HUES48 (cell line): ENCODE results near the gene ZNF219.

Experiments
- H3K27ac ChIP-seq: one replicate; pipeline ENCODE4 v1.7.0; 2013; ENCODE audit warnings: low read depth, low read length, inconsistent platforms
- H3K27me3 ChIP-seq: 2 replicates; pipeline ENCODE4 v1.6.1; 2013; ENCODE audit warnings: mild to moderate bottlenecking, low read length; ENCODE audit not compliant: control insufficient read depth, insufficient read depth
- H3K36me3 ChIP-seq: 2 replicates; pipeline ENCODE4 v1.6.1; 2013; ENCODE audit warnings: low read length; ENCODE audit not compliant: control insufficient read depth, insufficient read depth
- H3K4me1 ChIP-seq: 2 replicates; pipeline ENCODE4 v1.6.1; 2013; ENCODE audit warnings: mild to moderate bottlenecking, low read length; ENCODE audit not compliant: control insufficient read depth, insufficient read depth
- H3K4me3 ChIP-seq: 2 replicates; pipeline ENCODE4 v1.5.1; 2013; ENCODE audit warnings: mild to moderate bottlenecking, low read depth, low read length
- H3K9ac ChIP-seq: 2 replicates; pipeline ENCODE4 v1.6.1; 2013; ENCODE audit warnings: mild to moderate bottlenecking, low read depth, low read length, moderate library complexity
- H3K9me3 ChIP-seq: 2 replicates; pipeline ENCODE4 v1.6.1; 2013; ENCODE audit warnings: low read length; ENCODE audit not compliant: control insufficient read depth, insufficient read depth

ZNF219 gene

DNA sequence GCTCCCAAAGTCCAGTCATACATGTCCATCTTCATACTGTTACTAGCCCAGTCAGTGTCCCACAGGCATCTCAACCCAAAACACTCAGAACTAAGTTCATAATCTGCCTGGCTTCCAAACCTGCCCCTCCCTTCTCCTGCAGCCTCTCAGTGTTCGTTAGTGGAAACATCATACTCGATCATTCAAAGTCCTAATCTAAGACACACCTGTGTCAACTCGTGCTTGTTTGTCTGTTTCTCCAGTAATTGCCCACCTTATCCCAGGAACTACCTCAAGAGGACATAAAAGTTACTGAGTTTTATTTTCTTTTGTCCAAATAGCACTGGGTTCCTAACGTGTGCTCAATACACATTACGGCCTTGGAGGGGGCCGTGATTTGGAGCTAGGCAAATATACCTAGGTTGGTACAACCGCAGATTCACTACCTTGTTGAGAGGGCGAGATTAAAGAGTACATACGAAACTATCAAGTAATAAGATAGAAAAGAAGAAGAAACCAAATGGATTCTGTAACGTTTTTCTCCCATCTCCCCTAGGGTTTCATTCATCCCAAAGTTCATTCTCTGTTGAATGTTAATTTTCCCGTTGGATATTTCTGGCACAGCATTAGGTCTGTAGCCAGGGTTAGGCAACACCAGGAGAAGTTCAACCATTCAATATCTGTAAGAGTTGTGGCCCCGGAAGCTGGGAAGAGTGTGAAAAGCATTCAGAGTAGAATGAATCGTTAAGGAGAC, 37.7 kb downstream of the ZNF219 start:
- Histone ChIP-seq H3K27me3 (no peaks in the 10 kb centered on the region; the same call in 1 of the 2 replicates), H3K9me3 (no peaks in the 10 kb centered on the region), H3K9ac (no peak overlapping the region), H3K27ac (no peak overlapping the region), H3K36me3 (no peaks in the 10 kb centered on the region), H3K4me1 (peaks cover 12% of the 10 kb centered on the region), H3K4me3 (no peak overlapping the region)

DNA sequence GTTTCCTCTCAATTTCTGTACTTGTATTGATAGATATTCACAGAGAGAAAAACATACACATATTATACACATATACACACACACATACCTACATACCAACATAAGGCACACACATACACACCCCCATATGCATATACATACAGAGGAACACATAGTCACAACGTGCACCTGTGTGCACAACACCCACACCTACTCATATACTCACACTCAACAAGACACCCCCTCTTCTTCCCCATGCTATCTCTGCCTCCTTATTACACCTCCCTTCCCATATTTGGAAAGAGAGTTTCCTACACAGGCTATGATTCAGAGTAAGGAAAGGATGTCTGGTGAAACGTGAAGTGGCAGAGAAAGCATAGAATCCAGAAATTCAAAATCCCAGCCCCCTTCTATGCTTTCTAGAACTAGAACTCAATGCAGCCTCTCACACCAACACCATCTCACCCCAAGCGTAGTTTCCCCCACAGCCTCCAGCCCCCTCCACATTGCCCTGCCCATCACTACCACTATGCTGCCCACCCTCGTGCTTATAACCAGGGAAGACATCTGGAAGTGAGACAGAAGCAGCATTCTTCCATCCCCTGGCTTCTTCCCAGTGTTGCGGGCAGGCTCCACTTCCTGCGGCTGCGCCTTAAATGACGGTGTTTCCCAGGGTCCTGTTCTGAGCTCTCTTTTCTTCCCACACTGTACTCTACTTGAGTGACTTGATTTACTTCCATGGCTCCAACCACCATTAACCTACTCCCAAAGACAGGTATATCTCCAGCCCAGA, 38.4 kb downstream of the ZNF219 start:
- Histone ChIP-seq H3K9ac (no peak overlapping the region), H3K27ac (no peak overlapping the region), H3K9me3 (no peaks in the 10 kb centered on the region)

DNA sequence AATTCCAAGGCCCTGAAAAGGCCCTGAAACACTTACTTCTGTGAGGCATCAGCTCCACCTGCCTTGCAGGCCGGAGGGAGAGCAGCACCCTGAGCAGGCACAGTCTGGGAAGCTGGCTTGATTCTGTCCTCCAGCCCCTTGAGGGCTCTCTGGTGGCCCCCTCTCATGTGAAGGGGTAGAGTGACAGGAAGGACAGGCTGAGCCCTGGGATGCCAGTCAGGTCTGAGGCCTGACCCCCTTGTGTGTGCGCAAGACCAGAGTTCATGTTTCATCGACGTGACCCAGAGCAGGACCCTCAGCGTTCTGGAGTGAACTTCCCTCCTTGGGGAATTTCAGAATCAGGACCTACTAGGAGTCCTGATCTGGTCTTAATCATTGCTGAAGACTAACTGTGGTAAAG, 39.6 kb downstream of the ZNF219 start:
- Histone ChIP-seq H3K4me1 (peaks cover 17% of the 10 kb centered on the region), H3K9ac (no peak overlapping the region)

More for the DNA sequence above, 38.4 kb downstream of the ZNF219 start:
- Histone ChIP-seq H3K4me3 (no peak overlapping the region), H3K4me1 (peaks cover 18% of the 10 kb centered on the region), H3K36me3 (no peaks in the 10 kb centered on the region), H3K27me3 (no peaks in the 10 kb centered on the region; the same call in 1 of the 2 replicates)

DNA sequence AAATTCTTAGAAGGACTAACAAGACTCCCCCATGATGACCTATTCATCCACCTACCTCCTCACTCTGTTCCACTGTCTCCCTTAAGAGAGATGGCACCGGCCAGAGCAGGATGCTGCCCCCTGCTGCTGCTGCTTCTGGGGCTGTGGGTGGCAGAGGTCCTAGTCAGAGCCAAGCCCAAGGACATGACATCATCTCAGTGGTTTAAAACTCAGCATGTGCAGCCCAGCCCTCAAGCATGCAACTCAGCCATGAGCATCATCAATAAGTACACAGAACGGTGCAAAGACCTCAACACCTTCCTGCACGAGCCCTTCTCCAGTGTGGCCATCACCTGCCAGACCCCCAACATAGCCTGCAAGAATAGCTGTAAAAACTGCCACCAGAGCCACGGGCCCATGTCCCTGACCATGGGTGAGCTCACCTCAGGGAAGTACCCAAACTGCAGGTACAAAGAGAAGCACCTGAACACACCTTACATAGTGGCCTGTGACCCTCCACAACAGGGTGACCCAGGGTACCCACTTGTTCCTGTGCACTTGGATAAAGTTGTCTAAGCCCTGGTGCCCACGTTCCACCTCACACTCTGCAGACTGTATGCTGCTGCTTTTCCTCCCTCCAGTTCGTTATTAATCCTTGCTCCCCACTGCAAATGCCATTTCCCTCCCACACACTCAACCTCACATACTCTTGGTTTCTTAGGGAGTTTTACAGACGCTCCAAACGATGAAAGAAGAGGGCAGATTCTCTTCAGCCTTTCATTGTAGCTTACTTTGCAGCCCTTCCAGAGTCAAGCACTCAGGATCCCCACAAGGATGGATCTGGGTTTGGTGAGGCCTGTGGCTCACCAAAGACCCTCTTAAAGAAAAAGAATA, 40.4 kb downstream of the ZNF219 start, which contains the start of gene RNASE8:
TSS of gene RNASE8 (plus strand) at position 20 of the 873 bp plus-strand sequence. CDS start at position 91, 71 bp downstream.
- H3K4me3 ChIP-seq = no peak within 1 kb of the TSS
- H3K9ac ChIP-seq = no peak within 1 kb of the TSS
- H3K27me3 ChIP-seq = no peaks in the 10 kb centered on the region; the same call in 1 of the 2 replicates
- no peaks in the 10 kb centered on the region for H3K36me3 ChIP-seq
- no peaks in the 10 kb centered on the region for H3K9me3 ChIP-seq
- peaks cover 9% of the 10 kb centered on the region for H3K4me1 ChIP-seq
- no peak within 1 kb of the TSS for H3K27ac ChIP-seq

More for the DNA sequence above, 39.6 kb downstream of the ZNF219 start:
- Histone ChIP-seq H3K9me3 (no peaks in the 10 kb centered on the region), H3K36me3 (no peaks in the 10 kb centered on the region), H3K4me3 (no peak overlapping the region), H3K27me3 (no peaks in the 10 kb centered on the region; the same call in 1 of the 2 replicates), H3K27ac (no peak overlapping the region)

DNA sequence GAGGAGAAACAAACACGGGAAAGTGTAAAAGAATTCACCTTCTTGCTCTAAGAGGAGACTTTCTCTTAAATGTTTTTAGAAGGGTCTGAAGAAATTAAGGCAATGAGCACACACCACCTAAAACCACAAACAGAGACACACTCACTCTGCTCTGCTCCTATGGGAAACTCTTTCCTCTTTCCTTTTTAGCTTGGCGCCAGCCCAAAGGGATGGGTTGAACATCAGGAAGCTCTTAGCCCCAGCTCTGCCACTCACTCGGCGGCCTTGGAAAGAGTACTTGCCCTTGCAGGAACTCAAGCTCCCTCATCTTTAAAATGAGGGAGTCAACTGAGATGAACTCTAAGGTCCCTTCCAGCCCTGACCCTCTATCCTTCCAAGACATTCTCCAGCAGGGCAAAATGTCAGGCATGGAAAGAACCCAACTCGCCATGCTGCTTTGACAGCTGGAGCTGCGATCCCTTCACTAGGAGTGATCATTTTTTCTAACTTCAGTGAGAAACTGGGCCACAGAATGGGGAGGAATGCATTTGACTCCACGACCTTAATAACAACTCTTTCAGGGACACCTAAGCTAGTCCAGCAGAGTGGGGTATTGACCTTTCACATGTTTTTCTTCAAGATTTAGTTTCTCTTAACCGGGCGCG, 41.8 kb downstream of the ZNF219 start:
- Histone ChIP-seq H3K27me3 (no peaks in the 10 kb centered on the region; the same call in 1 of the 2 replicates), H3K9me3 (no peaks in the 10 kb centered on the region), H3K9ac (no peak overlapping the region), H3K4me1 (peaks cover 9% of the 10 kb centered on the region), H3K36me3 (no peaks in the 10 kb centered on the region), H3K27ac (no peak overlapping the region), H3K4me3 (no peak overlapping the region)

DNA sequence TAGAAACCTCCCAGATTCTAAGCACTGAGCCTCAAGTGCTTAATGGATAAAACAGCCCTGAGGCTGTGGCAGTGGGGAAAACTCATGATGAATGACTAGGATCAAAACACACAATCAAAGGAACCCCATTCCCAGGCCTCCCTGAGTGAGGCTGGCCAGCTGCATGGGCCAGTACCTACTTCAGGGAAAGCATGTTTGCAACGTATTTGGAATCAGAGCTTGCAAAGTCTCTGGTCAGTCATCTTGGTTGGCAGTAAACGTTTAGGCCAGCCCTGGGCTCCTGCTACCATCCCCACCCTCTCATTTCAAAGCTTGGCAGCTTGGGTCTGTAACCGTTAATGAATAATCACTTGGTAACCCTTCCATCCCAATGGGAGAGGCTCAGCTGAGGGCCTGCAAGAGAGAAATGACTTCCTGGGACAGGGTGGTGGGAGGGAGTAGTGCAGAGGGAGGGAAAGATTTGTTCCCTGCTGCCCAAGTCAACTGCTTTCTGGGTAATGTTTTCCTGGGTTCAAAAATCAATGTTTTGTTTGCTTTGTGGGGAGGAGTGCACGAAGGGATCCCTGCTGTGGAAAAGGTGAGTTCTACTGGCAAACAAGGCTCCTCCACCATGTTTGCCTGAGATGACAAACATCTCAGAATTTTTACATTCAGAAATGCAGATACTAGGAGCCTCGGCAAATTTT, 42.9 kb downstream of the ZNF219 start:
- H3K9ac ChIP-seq = no peak overlapping the region

DNA sequence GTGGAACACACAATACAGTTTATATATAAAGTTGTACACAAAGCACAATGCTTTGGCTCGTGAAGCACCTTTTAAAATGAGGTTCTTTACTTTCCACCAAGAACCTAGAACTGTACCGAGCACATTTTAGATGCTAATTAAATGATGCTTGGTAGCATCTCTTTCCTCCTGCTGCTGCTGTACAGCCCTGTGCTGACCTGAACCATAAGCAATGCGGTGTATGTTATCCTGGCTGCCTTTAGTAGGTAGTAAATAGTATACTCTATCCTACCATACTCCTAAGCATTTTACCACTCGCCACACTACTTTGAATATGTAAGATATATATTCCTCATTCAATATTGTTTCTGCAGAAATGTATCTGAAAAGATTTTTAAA, 43.7 kb downstream of the ZNF219 start:
- Histone ChIP-seq H3K4me3 (no peak overlapping the region), H3K36me3 (no peaks in the 10 kb centered on the region), H3K27me3 (no peaks in the 10 kb centered on the region; the same call in 1 of the 2 replicates), H3K27ac (no peak overlapping the region), H3K4me1 (peaks cover 9% of the 10 kb centered on the region), H3K9me3 (no peaks in the 10 kb centered on the region), H3K9ac (no peak overlapping the region)

More for the DNA sequence above, 42.9 kb downstream of the ZNF219 start:
- H3K27ac ChIP-seq = no peak overlapping the region
- no peaks in the 10 kb centered on the region for H3K36me3 ChIP-seq
- no peaks in the 10 kb centered on the region for H3K9me3 ChIP-seq
- H3K4me1 ChIP-seq = peaks cover 9% of the 10 kb centered on the region
- H3K27me3 ChIP-seq = no peaks in the 10 kb centered on the region; the same call in 1 of the 2 replicates
- H3K4me3 ChIP-seq = no peak overlapping the region

DNA sequence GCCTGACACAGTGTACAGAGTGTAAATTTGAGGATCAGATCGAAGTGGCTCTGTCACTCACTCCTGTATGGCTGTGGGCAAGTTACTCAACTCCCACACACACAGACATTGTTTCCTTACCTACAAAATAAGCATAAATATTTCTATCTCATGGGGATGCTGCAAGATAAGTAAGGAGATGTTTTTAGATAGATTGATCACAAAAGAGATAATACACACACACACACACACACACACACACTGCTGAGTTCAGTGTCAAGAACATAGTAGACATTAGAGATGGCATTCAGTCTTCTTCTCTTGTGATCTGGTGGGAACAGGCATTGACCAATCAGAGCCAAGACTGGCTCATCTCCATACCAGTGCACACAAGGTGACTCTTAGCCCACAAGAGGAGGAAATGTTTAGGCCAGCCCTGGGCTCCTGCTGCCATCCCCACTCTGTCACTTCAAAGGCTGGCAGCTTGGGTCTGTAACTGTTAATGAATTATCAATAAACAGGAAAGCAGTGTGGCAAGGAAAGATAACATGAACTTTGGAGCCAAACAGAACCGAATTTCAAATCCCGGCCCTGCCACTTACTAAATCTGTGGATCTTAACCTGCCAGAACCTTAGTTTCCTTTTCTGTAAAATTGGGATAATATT, 44.2 kb downstream of the ZNF219 start:
- Histone ChIP-seq H3K9me3 (no peaks in the 10 kb centered on the region), H3K27me3 (no peaks in the 10 kb centered on the region; the same call in 1 of the 2 replicates), H3K9ac (no peak overlapping the region), H3K4me3 (no peak overlapping the region), H3K36me3 (no peaks in the 10 kb centered on the region), H3K4me1 (peaks cover 9% of the 10 kb centered on the region), H3K27ac (no peak overlapping the region)

DNA sequence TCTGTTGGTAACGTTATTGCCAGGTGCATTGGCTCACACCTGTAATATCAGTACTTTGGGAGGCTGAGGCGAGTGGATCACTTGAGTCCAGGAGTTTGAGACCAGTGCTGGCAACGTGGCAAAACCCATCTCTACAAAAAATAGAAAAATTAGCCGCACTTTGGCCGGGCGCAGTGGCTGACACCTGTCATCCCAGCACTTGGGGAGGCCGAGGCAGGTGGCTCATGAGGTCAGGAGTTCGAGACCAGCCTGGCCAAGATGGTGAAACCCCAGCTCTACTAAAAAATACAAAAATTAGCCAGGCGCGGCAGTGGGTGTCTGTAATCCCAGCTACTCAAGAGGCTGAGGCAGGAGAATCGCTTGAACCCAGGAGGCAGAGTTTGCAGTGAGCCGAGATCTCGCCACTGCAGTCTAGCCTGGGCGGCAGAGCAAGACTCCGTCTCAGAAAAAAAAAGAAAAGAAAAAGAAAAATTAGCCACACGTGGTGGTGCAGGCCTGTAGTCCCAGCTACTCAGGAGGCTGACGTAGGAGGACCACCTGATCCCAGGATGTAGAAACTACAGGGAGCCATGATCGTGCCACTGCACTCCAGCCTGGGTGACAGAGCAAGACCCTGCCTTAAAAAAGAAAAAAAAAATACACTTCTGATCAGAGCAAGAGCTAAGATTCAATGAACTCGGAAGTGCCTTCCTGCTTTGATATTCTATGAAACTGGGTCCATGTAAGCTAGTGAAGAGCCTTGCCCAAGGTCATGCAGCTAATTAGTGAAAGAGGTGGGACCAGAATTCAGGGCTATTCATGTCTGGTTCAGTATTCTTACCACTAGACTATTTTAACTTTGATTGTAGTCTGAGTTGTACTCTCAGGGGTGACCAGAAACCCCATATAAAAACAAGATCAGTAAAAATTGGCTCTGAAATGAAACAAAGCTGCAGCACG, 45.0 kb downstream of the ZNF219 start:
- no peak overlapping the region for H3K9ac ChIP-seq
- H3K4me1 ChIP-seq = peaks cover 9% of the 10 kb centered on the region
- no peaks in the 10 kb centered on the region; the same call in 1 of the 2 replicates for H3K27me3 ChIP-seq
- H3K27ac ChIP-seq = no peak overlapping the region
- no peak overlapping the region for H3K4me3 ChIP-seq
- H3K9me3 ChIP-seq = no peaks in the 10 kb centered on the region
- H3K36me3 ChIP-seq = no peaks in the 10 kb centered on the region
